Esophagus squamous epithelium (tissue), 5 donors: ENCODE data around the gene MADCAM1. TPM values are rescaled to one million over a fixed set of nuclear protein-coding genes. Genes with fewer than 3 reads are reported as not detected.

Source experiments
- DNase-seq: peaks from one replicate; lab custom pipeline; 2025; lab: John Stamatoyannopoulos, UW
- H3K27ac ChIP-seq, 4 donors: fragments of 200-600 bp; sonication (generic); one replicate each; pipeline ENCODE4 v1.5.1; 2016 to 2019; ENCODE audit warnings: mild to moderate bottlenecking in 1 of 4
- H3K27me3 ChIP-seq, 4 donors: fragments of 200-600 bp; sonication (generic); 1 replicate in 3 of 4; 2 replicates in 1 of 4; pipeline versions ENCODE4 v1.5.1 to v1.6.0; 2017 to 2021; ENCODE audit warnings: antibody characterized with exemption in 1 of 4
- H3K36me3 ChIP-seq, 3 donors: fragments of 200-600 bp; sonication (generic); one replicate each; pipeline ENCODE4 v1.5.1; 2016 to 2019
- H3K4me1 ChIP-seq, 3 donors: fragments of 200-600 bp; sonication (generic); one replicate each; pipeline ENCODE4 v1.5.1; 2017 to 2019
- H3K4me3 ChIP-seq, 4 donors: fragments of 200-600 bp; sonication (generic); 1 replicate in 3 of 4; 2 replicates in 1 of 4; pipeline ENCODE4 v1.5.1; 2016 to 2019; ENCODE audit warnings: mild to moderate bottlenecking in 2 of 4, moderate library complexity in 1 of 4
- H3K9me3 ChIP-seq, 3 donors: fragments of 200-600 bp; sonication (generic); one replicate each; pipeline ENCODE4 v1.5.1; 2016 to 2019
- POLR2A ChIP-seq, 4 donors: fragments of 450-650 bp; IDR thresholded peaks; one replicate each; pipeline ENCODE4 v1.6.1; 2017; ENCODE audit warnings: antibody characterized with exemption in 4 of 4, mild to moderate bottlenecking in 4 of 4, moderate library complexity in 3 of 4
- WGBS, 2 donors: methylation state at CpG; one replicate each; pipeline ENCODE4 v1.1.5; 2018; 5-methylcytosine and 5-hydroxymethylcytosine counted together
- intact Hi-C: fragments of 100-400 bp; cut with DNase I; formaldehyde crosslinking; loops from one replicate; pipeline ENCODE4 v1.15.0; 2022
- total RNA-seq, 4 donors: library from RNA; depleted of rRNA; stranded (reverse); fragments of >200 nt; gene quantifications; one replicate each; pipeline ENCODE4 v1.1.0, GENCODE V29; 2016
- TF ChIP-seq, protein P1 (sequence below), 6 experiments: fragments of 450-650 bp in 4 of 6; fragments of 200-600 bp in 2 of 6; sonication (generic) in 2 of 6; IDR thresholded peaks; one replicate each; pipeline ENCODE4 v1.5.1; 2016 to 2019; ENCODE audit warnings: antibody characterized with exemption in 6 of 6, mild to moderate bottlenecking in 4 of 6, moderate library complexity in 4 of 6
- donor health status: DM: yes; HTN: yes; CAD: no.

Gene MADCAM1
- total RNA-seq, 4 donors from 2014 or later, result 0.19 to 0.40 TPM; not detected in 2

DNA sequence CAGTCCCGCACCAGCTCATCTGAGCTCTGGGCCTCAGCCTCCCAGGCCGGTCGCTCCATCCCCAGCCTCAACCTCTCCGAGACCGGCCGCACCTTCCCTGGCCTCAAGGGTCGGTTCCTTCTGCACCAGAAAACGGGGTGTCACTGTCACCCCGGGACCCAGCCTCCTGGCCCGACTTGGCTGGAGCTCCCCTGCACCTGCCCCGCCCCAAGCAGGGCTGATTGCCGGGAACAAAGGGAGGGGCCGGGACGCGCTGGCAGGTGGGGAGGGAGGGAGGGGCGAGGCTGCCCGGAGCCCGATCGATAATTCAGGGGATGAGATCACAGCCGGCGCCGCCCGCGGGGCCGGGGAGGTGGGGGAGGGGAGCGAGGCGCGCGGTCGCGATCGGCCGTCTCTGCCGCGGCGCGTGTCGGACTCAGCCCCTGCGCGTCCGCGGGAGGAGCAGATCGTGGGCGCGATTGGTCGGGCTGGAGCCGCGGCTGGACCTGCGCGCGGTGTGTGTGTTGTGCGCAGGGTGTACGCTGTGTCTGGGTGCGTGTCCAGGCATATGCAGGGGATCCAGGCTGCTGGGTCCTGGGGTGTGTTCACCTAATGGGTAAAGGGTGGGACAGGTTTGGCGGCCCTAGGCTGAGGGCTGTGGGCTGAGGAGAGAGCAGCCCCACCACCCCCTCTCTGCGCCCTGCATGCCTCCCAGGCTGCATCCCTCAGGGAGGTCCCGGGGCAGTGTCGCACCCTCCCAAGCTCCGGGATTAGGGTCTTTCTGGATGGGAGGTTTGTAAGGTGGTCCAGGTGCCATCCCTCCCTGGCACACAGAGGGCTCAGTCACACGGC is 34.4 kb upstream of the MADCAM1 start:
- intact Hi-C loops, result no loop called here
- WGBS, 2 donors, result 14 to 35% methylated on average over 5 to 7 of the region's 60 CpGs
- Histone ChIP-seq H3K27ac (peak overlapping the region in 2 of 4 donors; percentile 29 to 88), H3K27me3 (peaks cover 0 to 46% (median 0%) of the 10 kb centered on the region in 4 donors), H3K9me3 (no peaks in the 10 kb centered on the region), H3K4me1 (peaks cover 10 to 28% (median 15%) of the 10 kb centered on the region in 3 donors), H3K36me3 (no peaks in the 10 kb centered on the region), H3K4me3 (peak overlapping the region; percentile 26 to 87 (median 66))
- TF ChIP-seq, protein P1, sequence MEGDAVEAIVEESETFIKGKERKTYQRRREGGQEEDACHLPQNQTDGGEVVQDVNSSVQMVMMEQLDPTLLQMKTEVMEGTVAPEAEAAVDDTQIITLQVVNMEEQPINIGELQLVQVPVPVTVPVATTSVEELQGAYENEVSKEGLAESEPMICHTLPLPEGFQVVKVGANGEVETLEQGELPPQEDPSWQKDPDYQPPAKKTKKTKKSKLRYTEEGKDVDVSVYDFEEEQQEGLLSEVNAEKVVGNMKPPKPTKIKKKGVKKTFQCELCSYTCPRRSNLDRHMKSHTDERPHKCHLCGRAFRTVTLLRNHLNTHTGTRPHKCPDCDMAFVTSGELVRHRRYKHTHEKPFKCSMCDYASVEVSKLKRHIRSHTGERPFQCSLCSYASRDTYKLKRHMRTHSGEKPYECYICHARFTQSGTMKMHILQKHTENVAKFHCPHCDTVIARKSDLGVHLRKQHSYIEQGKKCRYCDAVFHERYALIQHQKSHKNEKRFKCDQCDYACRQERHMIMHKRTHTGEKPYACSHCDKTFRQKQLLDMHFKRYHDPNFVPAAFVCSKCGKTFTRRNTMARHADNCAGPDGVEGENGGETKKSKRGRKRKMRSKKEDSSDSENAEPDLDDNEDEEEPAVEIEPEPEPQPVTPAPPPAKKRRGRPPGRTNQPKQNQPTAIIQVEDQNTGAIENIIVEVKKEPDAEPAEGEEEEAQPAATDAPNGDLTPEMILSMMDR (IDR thresholded peaks at IDR 0.05), result no peak
- no peak for TF ChIP-seq POLR2A (IDR thresholded peaks at IDR 0.05)
- no peak for DNase-seq

DNA sequence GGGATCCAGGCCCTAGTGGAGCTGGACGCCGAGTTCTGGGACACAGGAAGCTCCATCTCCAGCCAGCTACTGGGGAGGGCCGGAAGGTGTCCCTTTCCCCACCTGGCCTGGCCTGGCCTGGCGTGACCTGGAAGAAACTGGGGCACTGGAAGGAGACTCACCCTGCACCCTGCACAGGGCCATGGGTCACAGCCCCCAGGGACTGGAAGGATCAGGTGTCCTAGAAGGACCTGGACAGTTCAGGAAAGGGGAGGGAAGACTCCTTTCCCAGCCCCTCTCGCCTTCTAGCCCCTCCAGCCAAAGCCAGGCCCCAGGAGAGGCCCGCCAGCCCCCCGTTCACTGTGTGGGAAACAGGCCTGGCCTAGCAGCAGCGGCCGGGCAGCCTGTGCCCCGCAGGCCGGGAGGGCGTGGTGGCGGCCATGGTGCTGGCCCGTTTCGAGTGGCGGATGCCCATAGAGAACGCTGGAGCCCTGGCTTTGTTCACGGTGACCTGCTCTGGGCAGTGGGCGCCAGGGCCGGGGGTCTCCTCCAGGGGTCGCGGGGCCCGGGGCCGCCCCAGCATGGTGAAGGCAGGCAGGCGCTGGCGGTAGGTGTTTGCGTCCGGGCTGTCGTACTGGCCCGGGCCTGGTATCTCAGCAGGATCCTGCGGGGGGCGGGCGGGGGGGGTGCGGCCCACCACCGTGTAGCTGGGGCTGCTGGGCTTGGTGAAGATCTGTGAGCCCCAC is 32.6 kb upstream of the MADCAM1 start:
- H3K4me3 ChIP-seq, result no peak overlapping the region
- no peak for DNase-seq
- WGBS, 2 donors, result 83% methylated on average over 5 of the region's 35 CpGs; no CpG with 5 or more reads in 1 of the 2 donors
- H3K4me1 ChIP-seq, result peaks cover 10 to 28% (median 15%) of the 10 kb centered on the region in 3 donors
- intact Hi-C loops, result no loop called here
- no peak overlapping the region for H3K27ac ChIP-seq
- H3K9me3 ChIP-seq, result no peaks in the 10 kb centered on the region
- no peaks in the 10 kb centered on the region for H3K36me3 ChIP-seq
- H3K27me3 ChIP-seq, result peaks cover 0 to 46% (median 0%) of the 10 kb centered on the region in 4 donors
- no peak for TF ChIP-seq POLR2A (IDR thresholded peaks at IDR 0.05)
- TF ChIP-seq, protein P1 (IDR thresholded peaks at IDR 0.05), result no peak

DNA sequence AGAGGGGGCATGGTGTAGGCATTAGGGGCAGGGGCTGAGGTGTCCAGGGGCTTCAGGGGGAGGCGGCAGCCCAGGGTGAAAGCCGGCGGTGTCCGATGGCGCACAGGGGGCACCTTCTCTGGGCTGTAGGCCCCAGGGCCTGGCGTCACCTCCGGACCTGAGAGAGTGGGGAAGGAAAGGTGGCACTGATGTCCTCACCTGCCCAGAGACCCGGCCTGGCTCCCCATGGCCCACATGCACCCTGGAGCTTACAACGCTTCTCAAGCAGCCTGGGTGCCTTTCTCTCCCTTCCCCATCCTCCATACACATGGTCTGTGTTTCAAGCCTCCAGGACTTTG is 32.1 kb upstream of the MADCAM1 start:
- Histone ChIP-seq H3K9me3 (no peaks in the 10 kb centered on the region), H3K27ac (no peak overlapping the region), H3K27me3 (peaks cover 0 to 46% (median 0%) of the 10 kb centered on the region in 4 donors), H3K36me3 (no peaks in the 10 kb centered on the region), H3K4me3 (no peak overlapping the region), H3K4me1 (peaks cover 10 to 28% (median 15%) of the 10 kb centered on the region in 3 donors)
- no peak for DNase-seq
- 72 to 100% methylated on average over 2 to 4 of the region's 9 CpGs for WGBS, 2 donors
- TF ChIP-seq, protein P1 (IDR thresholded peaks at IDR 0.05), result no peak
- TF ChIP-seq POLR2A (IDR thresholded peaks at IDR 0.05), result no peak
- intact Hi-C loops, result no loop called here

DNA sequence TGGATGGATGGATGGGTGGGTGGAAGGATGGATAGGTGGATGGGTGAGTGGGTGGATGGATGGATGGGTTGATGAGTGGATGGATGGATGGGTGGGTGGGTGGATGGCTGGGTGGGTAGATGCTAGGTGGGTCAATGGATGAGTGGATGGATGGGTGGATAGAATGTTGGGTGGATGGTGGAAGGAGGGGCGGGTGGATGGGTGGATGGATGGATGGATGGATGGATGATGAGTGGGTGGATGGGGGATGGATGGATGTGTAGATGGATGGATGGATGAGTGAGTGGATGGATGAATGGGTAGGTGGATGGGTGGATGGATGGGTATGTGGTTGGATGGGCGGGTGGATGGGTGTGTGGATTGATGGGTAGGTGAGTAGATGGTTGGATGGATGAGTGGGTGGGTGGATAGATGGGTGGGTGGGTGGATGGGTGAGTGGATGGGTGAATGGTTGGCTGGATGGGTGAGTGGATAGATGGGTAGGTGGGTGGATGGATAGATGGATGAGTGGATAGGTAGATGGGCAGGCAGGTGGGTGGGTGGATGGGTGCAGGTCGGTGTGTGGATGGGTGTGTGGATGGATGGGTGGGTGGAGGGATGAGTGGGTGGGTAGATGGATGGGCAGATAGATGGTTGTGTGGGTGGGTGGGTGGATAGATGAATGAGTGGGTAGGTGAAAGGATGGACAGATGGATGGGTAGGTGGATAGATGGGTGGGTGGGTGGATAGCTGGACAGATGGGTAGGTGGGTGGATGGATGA is 31.1 kb upstream of the MADCAM1 start:
- Histone ChIP-seq H3K9me3 (no peaks in the 10 kb centered on the region), H3K36me3 (no peaks in the 10 kb centered on the region), H3K27me3 (peaks cover 0 to 36% (median 0%) of the 10 kb centered on the region in 4 donors), H3K27ac (no peak overlapping the region), H3K4me1 (peaks cover 10 to 19% (median 10%) of the 10 kb centered on the region in 3 donors), H3K4me3 (no peak overlapping the region)
- DNase-seq, result no peak
- intact Hi-C loops, result no loop called here
- WGBS, 2 donors, result 86% methylated on average over 3 of the region's 3 CpGs
- no peak for TF ChIP-seq POLR2A (IDR thresholded peaks at IDR 0.05)
- TF ChIP-seq, protein P1 (IDR thresholded peaks at IDR 0.05), result no peak
